ENCODE results near the gene LINC01488. TPM values are rescaled to one million over a fixed set of nuclear protein-coding genes. Genes with fewer than 3 reads are reported as not detected.

The LINC01488 gene
- total RNA-seq, 2 donors from 2014 or later: not detected

DNA sequence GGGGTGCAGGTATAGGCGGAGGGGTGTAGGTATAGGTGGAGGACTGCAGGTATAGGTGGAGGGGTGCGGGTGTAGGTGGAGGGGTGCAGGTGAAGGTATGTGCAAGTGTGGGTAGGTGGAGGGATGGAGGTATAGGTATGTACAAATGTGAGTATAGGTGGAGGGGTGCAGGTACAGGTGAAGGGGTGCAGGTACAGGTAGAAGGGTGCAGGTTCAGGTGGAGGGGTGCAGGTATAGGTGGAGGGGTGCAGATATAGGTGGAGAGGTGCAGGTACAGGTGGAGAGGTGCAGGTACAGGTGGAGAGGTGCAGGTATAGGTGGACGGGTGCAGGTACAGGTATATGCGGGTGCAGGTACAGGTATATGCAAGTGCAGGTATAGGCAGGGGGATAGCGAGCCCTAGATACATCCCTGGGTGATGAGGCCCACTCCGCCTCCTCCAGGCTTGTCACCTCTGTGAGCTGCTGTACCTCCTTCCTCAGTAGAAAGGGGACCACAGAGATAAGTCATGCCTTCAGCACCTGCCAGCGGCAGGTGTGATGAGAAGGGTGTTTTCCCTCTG lies 17.2 kb downstream of the LINC01488 start:
- no peak overlapping the region for H3K27ac Mint-ChIP-seq
- no peak overlapping the region for H3K4me3 Mint-ChIP-seq
- DNase-seq (no peak), ATAC-seq (replicated peaks in 1 of 2) (no peak)
- H3K9me3 Mint-ChIP-seq: no peaks in the 10 kb centered on the region
- H3K4me1 Mint-ChIP-seq (ENCODE audit: low read depth): no peaks in the 10 kb centered on the region
- H3K36me3 Mint-ChIP-seq (ENCODE audit: insufficient read depth in 2 of 2): no peaks in the 10 kb centered on the region
- peaks cover 8% of the 10 kb centered on the region for H3K27me3 Mint-ChIP-seq (ENCODE audit: low read depth)

DNA sequence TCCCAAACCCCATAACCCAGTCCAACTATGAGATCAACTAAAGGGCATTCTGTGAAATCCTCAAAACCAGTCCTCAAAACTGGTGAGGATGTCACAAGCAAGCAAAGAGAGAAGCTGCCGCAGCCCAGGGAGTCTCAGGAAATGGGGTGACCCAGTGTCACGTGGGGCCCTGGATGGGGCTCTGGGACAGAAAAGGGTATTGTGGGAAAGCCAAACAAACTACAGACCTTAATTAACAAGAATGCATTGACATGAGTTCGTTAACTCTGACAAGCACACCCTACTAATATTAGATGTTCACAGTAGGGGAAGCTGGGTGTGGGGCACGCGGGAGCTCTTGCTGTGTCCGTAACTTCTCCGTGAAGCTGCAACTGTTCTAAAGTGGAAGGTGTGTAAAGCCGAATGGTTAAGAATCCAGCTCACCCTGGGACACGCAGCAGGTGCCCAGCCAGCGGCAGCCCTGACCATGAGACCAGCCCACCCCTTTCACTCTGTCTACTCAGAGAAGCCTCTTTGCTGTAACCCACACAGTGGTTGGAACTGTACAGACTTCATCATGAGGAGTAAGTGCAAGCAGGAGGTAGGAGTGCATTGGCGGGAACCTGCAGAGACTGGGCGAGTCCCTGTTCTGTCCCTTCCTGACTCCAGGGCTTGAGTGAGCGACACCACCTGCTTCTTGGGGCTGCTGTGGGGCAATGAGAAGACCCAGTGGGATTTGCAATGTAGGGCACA lies 17.9 kb downstream of the LINC01488 start:
- Mint-ChIP-seq H3K36me3 (ENCODE audit: insufficient read depth in 2 of 2) (no peaks in the 10 kb centered on the region), H3K27ac (no peak overlapping the region), H3K27me3 (ENCODE audit: low read depth) (peaks cover 2% of the 10 kb centered on the region), H3K4me1 (ENCODE audit: low read depth) (no peaks in the 10 kb centered on the region), H3K9me3 (no peaks in the 10 kb centered on the region), H3K4me3 (no peak overlapping the region)
- ATAC-seq (replicated peaks in 1 of 2) (no peak), DNase-seq (no peak)

DNA sequence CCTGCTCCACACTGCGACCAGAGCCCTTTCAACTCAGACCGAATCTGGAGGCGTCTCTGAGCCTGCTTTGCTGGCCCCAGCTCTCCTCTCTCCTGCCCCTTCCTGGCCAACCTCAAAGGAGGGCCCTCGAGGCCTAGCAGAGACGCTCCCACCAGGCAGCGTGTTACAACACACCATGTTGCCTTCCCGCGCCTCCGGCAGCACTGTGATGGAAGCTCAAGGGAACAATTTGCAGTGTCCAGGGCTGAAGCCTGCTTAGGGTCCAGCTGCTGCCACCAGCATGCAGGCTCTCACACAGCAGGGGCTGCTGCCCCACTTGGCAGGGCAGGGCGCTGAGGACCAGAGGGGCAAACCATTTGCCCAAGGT lies 18.4 kb downstream of the LINC01488 start:
- ATAC-seq (replicated peaks in 1 of 2): no peak

DNA sequence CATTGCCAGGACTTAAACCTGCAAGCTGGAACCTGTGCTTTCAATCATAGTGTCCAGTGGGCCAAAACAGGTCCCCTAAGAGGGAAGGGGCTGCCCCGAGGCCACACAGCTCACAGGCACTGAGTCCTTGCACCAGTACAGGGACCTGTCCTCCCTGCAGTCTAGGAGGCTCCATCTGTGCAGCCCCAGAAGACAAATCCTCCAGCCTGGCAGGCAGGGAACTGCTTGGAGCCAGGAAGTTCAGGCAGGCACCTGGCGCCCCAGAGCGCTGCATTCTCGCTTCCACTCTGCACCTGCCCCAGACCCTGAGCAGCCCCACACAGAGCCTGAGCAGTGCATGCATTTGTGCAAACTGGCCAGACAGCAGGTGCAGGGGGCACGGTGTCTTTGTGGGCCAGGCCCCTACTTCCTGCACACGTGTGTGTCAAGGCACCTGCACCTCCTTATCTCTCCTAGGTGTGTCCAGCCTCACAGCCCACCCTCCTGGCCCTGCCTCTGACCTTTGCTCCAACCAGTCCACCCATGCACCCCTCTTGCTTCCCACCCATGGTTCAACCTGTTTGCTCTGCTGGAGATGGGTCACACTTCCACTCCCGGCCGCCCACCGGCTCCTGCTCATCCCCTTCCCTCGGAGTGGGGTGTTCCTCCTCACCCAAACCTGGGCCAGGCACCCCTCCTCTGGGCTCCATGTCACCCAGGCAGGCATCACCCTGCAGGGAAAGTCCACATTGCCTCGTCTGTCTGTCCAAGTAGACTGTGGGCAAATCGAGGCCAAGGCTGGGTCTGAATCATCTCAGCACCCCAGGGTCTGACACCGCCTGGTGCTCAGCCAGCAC lies 19.0 kb downstream of the LINC01488 start:
- ATAC-seq (replicated peaks in 1 of 2): no peak
- no peak for DNase-seq
- Mint-ChIP-seq H3K4me1 (ENCODE audit: low read depth) (no peaks in the 10 kb centered on the region), H3K36me3 (ENCODE audit: insufficient read depth in 2 of 2) (no peaks in the 10 kb centered on the region), H3K9me3 (no peaks in the 10 kb centered on the region), H3K27me3 (ENCODE audit: low read depth) (no peaks in the 10 kb centered on the region), H3K27ac (no peak overlapping the region), H3K4me3 (no peak overlapping the region)

More for the DNA sequence above, 18.4 kb downstream of the LINC01488 start:
- no peak for DNase-seq
- Mint-ChIP-seq H3K4me1 (ENCODE audit: low read depth) (no peaks in the 10 kb centered on the region), H3K9me3 (no peaks in the 10 kb centered on the region), H3K27ac (no peak overlapping the region), H3K4me3 (no peak overlapping the region), H3K36me3 (ENCODE audit: insufficient read depth in 2 of 2) (no peaks in the 10 kb centered on the region), H3K27me3 (ENCODE audit: low read depth) (no peaks in the 10 kb centered on the region)

DNA sequence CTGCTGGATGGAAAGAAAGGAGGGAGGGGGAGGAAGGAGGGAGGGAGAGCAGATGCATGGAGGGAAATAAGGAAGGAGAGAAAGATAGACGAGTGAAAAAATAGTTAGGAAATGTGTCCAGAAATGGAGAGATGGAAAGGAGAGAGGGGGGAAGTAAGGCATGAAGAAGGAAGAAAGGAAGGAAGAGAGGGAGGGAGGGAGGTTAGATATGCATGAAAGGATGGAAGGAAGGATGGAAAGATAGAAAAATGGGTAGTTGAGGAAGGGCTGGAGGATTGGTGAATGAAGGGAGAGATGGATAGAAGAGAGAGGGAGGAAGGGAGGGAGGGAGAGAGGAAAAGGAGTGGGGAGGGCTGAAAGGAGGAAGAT lies 19.6 kb downstream of the LINC01488 start:
- no peaks in the 10 kb centered on the region for H3K27me3 Mint-ChIP-seq (ENCODE audit: low read depth)
- H3K4me1 Mint-ChIP-seq (ENCODE audit: low read depth): no peaks in the 10 kb centered on the region
- no peak overlapping the region for H3K4me3 Mint-ChIP-seq
- no peak for DNase-seq
- no peaks in the 10 kb centered on the region for H3K9me3 Mint-ChIP-seq
- ATAC-seq (replicated peaks in 1 of 2): no peak
- no peaks in the 10 kb centered on the region for H3K36me3 Mint-ChIP-seq (ENCODE audit: insufficient read depth in 2 of 2)
- no peak overlapping the region for H3K27ac Mint-ChIP-seq

DNA sequence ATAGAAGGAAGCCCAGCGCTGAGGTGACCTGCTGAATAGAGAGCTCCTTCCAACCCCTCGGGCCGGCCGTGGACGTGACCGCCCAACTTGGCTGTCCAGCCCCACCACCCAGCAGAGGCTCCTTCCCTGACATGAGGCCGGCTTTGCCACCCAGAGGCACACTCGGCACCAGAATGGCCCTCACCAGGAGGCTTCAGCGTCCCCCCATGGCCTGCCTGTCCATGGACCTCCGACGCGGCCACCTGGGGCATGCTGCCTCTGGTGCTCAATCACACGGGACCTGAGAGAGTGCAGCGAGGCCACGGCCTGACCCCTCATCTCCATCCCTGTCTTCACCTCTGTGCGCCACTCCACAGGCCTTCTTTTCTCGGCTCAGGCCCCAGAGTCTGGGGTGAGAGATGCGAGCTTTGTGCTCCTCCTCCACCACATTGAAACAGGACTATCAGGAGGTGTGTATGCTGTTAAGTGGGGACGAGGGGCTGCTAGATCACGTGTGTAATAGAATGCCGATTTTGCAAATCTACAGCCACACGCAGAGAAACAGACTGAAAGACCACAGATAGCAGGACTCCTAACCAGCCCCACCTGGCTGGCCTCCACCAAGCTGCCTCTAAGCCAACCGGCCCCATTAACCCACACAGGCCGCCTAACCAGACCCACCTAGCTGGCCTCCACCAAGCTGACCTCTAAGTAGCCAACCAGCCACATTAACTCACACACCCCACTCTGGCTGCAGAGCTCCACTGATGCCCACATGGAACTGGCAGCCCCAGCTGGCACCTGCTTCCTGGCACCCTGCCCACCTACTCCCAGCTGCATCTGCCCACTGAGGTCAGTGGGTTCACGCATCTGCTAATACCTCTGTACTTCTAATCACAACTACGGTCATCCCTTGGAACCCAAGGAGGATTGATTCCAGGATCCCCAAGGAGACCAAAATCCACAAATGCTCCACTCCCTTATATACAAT lies 20.7 kb downstream of the LINC01488 start:
- Mint-ChIP-seq H3K36me3 (ENCODE audit: insufficient read depth in 2 of 2) (no peaks in the 10 kb centered on the region), H3K27me3 (ENCODE audit: low read depth) (no peaks in the 10 kb centered on the region), H3K4me1 (ENCODE audit: low read depth) (no peaks in the 10 kb centered on the region), H3K4me3 (no peak overlapping the region), H3K9me3 (peaks cover 0 to 3% of the 10 kb centered on the region in 2 donors), H3K27ac (no peak overlapping the region)
- DNase-seq (no peak), ATAC-seq (replicated peaks in 1 of 2) (no peak)

DNA sequence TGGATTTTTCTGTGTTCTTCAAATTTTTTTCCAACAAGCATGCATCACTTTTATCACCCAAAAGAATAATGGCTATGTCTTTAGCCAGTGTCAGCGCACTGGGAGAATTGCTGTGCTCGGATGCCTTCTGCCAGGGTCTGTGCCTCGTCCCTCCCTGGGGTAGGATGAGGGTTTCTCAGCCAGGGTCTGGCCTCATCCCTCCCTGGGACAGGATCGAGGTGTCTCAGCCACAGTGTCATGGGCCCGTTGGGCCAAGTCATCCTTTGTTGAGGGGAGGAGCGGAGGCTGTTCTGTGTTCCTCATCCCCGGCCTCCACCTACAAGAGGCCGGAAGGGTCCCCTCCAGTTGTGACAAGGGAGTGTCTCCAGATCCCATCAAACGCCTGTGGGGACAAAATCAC lies 22.7 kb downstream of the LINC01488 start:
- Mint-ChIP-seq H3K27ac (no peak overlapping the region), H3K4me1 (ENCODE audit: low read depth) (peaks cover 5% of the 10 kb centered on the region), H3K27me3 (ENCODE audit: low read depth) (peaks cover 11% of the 10 kb centered on the region), H3K4me3 (no peak overlapping the region), H3K9me3 (peaks cover 0 to 3% of the 10 kb centered on the region in 2 donors), H3K36me3 (ENCODE audit: insufficient read depth in 2 of 2) (peaks cover 0 to 2% of the 10 kb centered on the region in 2 donors)
- DNase-seq: no peak
- ATAC-seq (replicated peaks in 1 of 2): no peak

DNA sequence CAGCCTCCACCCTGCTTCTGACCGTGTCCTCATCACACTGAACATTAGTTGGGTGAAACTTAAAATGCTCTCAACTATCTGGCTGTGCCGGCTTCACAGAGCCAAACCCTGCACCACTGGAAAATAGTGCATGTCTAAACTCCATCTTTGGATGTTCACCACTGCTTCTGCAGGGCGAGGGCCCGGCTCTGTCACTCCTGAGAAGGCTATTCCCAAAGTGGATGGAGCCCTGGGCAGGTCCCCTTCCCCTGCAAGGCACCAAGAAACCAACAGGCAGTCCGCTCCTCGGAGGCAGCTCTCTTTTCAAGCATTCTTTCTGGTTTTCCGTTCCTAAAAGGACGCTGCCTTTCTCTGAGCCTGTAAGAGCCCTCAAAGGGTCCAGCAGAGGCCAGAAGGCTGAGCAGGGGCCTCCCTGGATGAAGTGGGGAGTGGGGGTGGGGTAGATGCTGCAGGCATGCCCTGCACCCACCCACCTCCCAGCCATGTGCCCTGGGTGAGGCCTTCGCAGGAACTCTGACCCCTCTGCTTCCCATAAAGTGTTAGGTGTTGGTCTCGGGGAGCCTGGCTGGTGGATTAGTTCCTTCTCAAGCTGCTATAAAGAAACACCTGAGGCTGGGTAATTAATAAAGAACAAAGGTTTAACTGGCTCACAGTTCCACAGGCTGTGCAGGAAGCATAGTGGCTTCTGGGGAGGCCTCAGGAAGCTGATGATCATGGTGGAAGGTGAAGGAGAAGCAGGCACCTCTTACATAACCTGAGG lies 23.3 kb downstream of the LINC01488 start:
- H3K27ac Mint-ChIP-seq: no peak overlapping the region
- H3K4me3 Mint-ChIP-seq: no peak overlapping the region
- ATAC-seq (replicated peaks in 1 of 2): no peak
- H3K27me3 Mint-ChIP-seq (ENCODE audit: low read depth): peaks cover 12% of the 10 kb centered on the region
- H3K9me3 Mint-ChIP-seq: peaks cover 0 to 3% of the 10 kb centered on the region in 2 donors
- H3K4me1 Mint-ChIP-seq (ENCODE audit: low read depth): peaks cover 8% of the 10 kb centered on the region
- DNase-seq: no peak
- H3K36me3 Mint-ChIP-seq (ENCODE audit: insufficient read depth in 2 of 2): peaks cover 0 to 2% of the 10 kb centered on the region in 2 donors

DNA sequence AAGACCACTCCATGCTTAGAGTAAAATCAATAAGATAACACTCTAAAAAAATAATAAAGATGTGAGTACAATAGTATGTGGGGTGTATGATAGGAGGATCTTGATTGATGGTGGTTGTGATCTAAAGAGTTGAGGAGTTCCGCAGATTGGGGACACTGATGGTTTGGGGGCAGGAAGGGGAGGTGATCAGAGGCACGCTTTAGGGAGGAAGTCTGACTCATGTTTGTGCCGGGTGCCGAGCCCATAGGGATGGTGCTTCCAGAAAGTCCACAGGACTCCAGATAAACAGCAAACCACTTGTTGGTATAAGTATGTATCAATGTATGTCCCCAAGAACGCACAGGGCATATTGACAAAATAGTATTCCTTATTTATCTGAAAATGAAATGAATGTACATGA lies 27.5 kb downstream of the LINC01488 start:
- DNase-seq: no peak
- Mint-ChIP-seq H3K27ac (no peak overlapping the region), H3K4me1 (ENCODE audit: low read depth) (peaks cover 8% of the 10 kb centered on the region), H3K4me3 (no peak overlapping the region), H3K9me3 (peaks cover 0 to 3% of the 10 kb centered on the region in 2 donors), H3K36me3 (ENCODE audit: insufficient read depth in 2 of 2) (peaks cover 0 to 2% of the 10 kb centered on the region in 2 donors), H3K27me3 (ENCODE audit: low read depth) (peaks cover 15% of the 10 kb centered on the region)
- no peak for ATAC-seq (replicated peaks in 1 of 2)

DNA sequence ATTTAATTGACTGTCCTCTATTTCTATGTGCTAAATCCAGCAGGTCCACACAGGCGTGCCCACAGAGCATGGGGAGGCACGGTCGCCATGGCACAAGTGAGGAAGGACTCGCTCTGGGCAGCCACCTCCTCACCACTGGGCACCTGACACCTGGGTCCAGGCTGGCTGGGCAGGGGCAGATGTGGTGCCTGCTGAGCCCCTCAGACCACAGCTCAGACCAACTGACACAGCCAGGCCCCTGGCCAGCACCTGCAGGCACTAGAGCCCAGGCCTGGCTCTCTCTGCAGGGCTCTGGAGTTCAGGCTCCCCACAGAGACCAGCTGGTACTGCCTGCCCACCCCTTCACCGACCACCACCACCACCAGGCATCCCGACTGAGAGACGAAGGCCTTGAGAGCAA lies 27.9 kb downstream of the LINC01488 start:
- no peak for DNase-seq
- Mint-ChIP-seq H3K4me1 (ENCODE audit: low read depth) (peaks cover 8% of the 10 kb centered on the region), H3K9me3 (peaks cover 0 to 3% of the 10 kb centered on the region in 2 donors), H3K27me3 (ENCODE audit: low read depth) (peaks cover 19% of the 10 kb centered on the region), H3K27ac (no peak overlapping the region), H3K4me3 (no peak overlapping the region), H3K36me3 (ENCODE audit: insufficient read depth in 2 of 2) (peaks cover 0 to 2% of the 10 kb centered on the region in 2 donors)
- ATAC-seq (replicated peaks in 1 of 2): no peak

DNA sequence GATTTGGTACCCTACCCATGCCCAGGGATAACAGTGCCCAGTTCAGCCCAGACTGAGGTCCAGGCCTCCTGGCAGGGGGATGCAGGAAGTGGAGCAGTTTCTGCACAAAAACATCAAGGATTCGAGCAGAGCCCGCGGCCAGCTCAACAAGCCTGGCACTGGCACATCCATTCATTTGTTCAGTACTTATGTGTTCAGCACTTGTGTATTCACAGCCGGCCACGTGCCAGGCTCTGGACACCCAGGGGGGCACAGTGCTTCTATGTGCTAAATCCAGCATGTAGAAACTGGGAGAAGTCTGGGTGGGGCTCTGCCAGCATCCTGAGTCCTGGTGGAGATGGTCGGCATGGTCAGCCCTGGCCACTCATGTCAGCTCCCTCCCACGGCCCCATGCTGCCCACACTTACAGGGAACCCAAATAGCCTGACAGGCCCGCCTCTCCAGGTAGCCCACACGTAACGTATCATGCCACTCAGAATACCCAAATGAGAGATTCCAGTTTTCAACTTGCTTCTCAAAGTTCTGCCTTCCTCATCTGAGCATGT lies 28.5 kb downstream of the LINC01488 start:
- Mint-ChIP-seq H3K27ac (no peak overlapping the region), H3K36me3 (ENCODE audit: insufficient read depth in 2 of 2) (peaks cover 0 to 2% of the 10 kb centered on the region in 2 donors), H3K4me3 (no peak overlapping the region), H3K4me1 (ENCODE audit: low read depth) (peaks cover 8% of the 10 kb centered on the region), H3K9me3 (peaks cover 0 to 3% of the 10 kb centered on the region in 2 donors), H3K27me3 (ENCODE audit: low read depth) (peaks cover 20% of the 10 kb centered on the region)
- DNase-seq: no peak
- no peak for ATAC-seq (replicated peaks in 1 of 2)
